HEK293T (cell line): ENCODE data around the gene ARHGEF10L.

Source experiments
- ARNT ChIP-seq: fragments of 450-650 bp; IDR thresholded peaks from 2 replicates; pipeline ENCODE4 v1.6.1; 2017; ENCODE audit warnings: mild to moderate bottlenecking
- BHLHE40 ChIP-seq: fragments of 450-650 bp; IDR thresholded peaks from 2 replicates; pipeline ENCODE4 v1.6.1; 2016; ENCODE audit warnings: mild to moderate bottlenecking, moderate library complexity, borderline replicate concordance
- CTBP1 ChIP-seq: fragments of 450-650 bp; IDR thresholded peaks from 2 replicates; pipeline ENCODE4 v1.6.1; 2016; ENCODE audit warnings: borderline replicate concordance
- ELF4 ChIP-seq: fragments of 450-650 bp; IDR thresholded peaks from 2 replicates; pipeline ENCODE4 v1.6.1; 2017; ENCODE audit warnings: antibody characterized with exemption
- FOXA1 ChIP-seq: fragments of 450-650 bp; IDR thresholded peaks from 2 replicates; pipeline ENCODE4 v1.6.1; 2016; ENCODE audit warnings: mild to moderate bottlenecking
- FOXK2 ChIP-seq: fragments of 450-650 bp; IDR thresholded peaks from 2 replicates; pipeline ENCODE4 v1.6.1; 2016; ENCODE audit warnings: mild to moderate bottlenecking
- FOXM1 ChIP-seq: fragments of 450-650 bp; IDR thresholded peaks from 2 replicates; pipeline ENCODE4 v1.6.1; 2017; ENCODE audit warnings: mild to moderate bottlenecking, borderline replicate concordance
- HDGF ChIP-seq: fragments of 450-650 bp; IDR thresholded peaks from 2 replicates; pipeline ENCODE4 v1.6.1; 2017; ENCODE audit warnings: antibody characterized with exemption, borderline replicate concordance
- PKNOX1 ChIP-seq: fragments of 450-650 bp; IDR thresholded peaks from 2 replicates; pipeline ENCODE4 v1.6.1; 2016
- SP1 ChIP-seq: fragments of 450-650 bp; IDR thresholded peaks from 2 replicates; pipeline ENCODE4 v1.6.1; 2017
- SUZ12 ChIP-seq: fragments of 450-650 bp; IDR thresholded peaks from 2 replicates; pipeline ENCODE4 v1.6.1; 2016; ENCODE audit warnings: mild to moderate bottlenecking
- TARDBP ChIP-seq: fragments of 450-650 bp; IDR thresholded peaks from 2 replicates; pipeline ENCODE4 v1.6.1; 2016
- ZNF384 ChIP-seq: fragments of 450-650 bp; IDR thresholded peaks from 2 replicates; pipeline ENCODE4 v1.6.1; 2016

DNA sequence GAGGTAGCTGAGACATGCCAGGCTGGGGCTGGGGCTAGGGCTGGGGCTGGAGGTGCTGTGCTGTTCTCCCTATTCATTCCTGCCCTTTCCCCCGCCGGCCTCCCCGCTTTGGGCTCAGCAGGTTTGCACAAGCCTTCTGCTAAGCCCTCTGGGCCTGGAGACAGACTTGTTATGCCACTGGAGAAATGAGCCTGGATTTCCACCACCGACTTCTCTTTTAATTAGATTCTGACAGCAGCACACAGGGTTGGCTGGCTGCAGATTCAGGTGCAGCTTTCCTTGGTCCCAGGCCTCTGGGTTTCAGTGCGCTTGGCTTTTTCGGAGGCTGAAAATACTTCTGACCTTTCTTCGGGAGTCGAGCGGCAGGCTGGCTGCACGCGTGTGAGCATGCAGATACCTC lies 144.1 kb downstream of the ARHGEF10L start:
- TF ChIP-seq HDGF = no peak
- no peak for TF ChIP-seq FOXK2
- TF ChIP-seq SP1 = no peak
- TF ChIP-seq FOXM1 = no peak
- no peak for TF ChIP-seq ZNF384
- no peak for TF ChIP-seq BHLHE40
- TF ChIP-seq FOXA1 = no peak
- TF ChIP-seq SUZ12 = no peak
- no peak for TF ChIP-seq TARDBP
- no peak for TF ChIP-seq PKNOX1
- TF ChIP-seq CTBP1 = no peak
- no peak for TF ChIP-seq ARNT
- no peak for TF ChIP-seq ELF4
